KMS-11 (cell line): ENCODE measurements around the gene ZNF786.

ENCODE experiments used
- H2AFZ ChIP-seq: fragments of 200-600 bp; sonication (generic); 2 replicates; pipeline ENCODE4 v1.6.1; 2016; ENCODE audit warnings: antibody characterized with exemption, mixed run types, low read depth
- H3K27ac ChIP-seq: fragments of 200-600 bp; sonication (generic); 2 replicates; pipeline ENCODE4 v1.6.1; 2016; ENCODE audit warnings: mild to moderate bottlenecking, mixed run types
- H3K27me3 ChIP-seq: fragments of 200-600 bp; sonication (generic); 2 replicates; pipeline ENCODE4 v1.6.1; 2017; ENCODE audit warnings: mild to moderate bottlenecking, low read depth, mixed run types, moderate library complexity; ENCODE audit not compliant: insufficient read depth
- H3K36me3 ChIP-seq: fragments of 200-600 bp; sonication (generic); 2 replicates; pipeline ENCODE4 v1.6.1; 2017; ENCODE audit warnings: mild to moderate bottlenecking, mixed run types; ENCODE audit not compliant: insufficient read depth
- H3K4me1 ChIP-seq: fragments of 200-600 bp; sonication (generic); 2 replicates; pipeline ENCODE4 v1.6.1; 2016; ENCODE audit warnings: mild to moderate bottlenecking, low read depth, mixed run types; ENCODE audit not compliant: poor library complexity, severe bottlenecking
- H3K4me2 ChIP-seq: fragments of 200-600 bp; sonication (generic); 2 replicates; pipeline ENCODE4 v1.7.0; 2016; ENCODE audit warnings: mild to moderate bottlenecking, mixed run types
- H3K4me3 ChIP-seq: fragments of 200-600 bp; sonication (generic); IDR thresholded peaks from 2 replicates; pipeline ENCODE4 v1.6.1; 2017; ENCODE audit warnings: low read depth, low read length, mixed read lengths; ENCODE audit not compliant: insufficient read depth
- H3K79me2 ChIP-seq: fragments of 200-600 bp; sonication (generic); 2 replicates; pipeline ENCODE4 v1.6.1; 2016; ENCODE audit warnings: low read depth, mixed run types; ENCODE audit not compliant: insufficient read depth
- H3K9ac ChIP-seq: fragments of 200-600 bp; sonication (generic); 2 replicates; pipeline ENCODE4 v1.6.1; 2016; ENCODE audit warnings: mild to moderate bottlenecking, mixed run types
- H4K20me1 ChIP-seq: fragments of 200-600 bp; sonication (generic); 2 replicates; pipeline ENCODE4 v1.6.1; 2016; ENCODE audit warnings: mild to moderate bottlenecking, mixed run types; ENCODE audit not compliant: insufficient read depth
- TF ChIP-seq, protein P1 (sequence below): fragments of 200-600 bp; sonication (generic); conservative IDR thresholded peaks from 2 replicates; pipeline ENCODE4 v1.6.1; 2017; ENCODE audit warnings: low read depth, mild to moderate bottlenecking, antibody characterized with exemption, low read length, moderate library complexity, mixed read lengths

Gene ZNF786

DNA sequence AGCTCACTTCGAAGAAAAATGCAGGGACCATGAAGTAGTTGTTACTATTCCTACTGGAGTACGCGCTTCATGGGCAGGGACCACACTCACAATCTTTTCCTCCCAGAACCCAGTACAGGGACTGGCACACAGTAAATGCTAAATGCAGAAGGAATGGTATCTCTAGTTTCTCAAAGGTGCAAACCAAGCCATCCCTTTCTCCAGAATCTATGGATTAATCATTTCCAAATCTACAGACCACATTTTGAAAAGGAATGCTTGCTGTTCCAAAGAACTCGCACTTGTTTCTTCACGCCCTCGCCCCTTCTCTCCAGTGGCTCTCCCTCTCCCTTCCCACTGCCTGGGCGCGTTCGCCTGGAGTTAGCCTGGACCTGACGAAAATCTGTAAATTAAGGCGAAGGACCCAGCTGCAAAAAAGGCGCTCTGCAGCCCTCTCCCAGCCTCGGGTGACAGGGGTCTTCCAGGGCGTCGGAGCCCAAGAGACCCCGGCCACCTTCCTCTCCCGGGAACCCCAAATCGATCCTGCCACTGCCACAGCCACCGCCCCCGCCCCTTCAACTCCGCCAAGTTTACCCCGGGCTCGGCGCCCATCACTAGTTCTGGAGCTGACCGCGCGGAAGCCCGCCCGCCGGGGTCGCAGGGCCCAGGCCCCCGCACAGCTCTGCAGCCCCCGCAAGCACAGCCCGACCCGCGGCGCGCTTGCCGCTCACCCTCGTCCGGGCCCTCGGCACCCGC, 62.7 kb downstream of the ZNF786 start:
- peaks cover 53% of the 10 kb centered on the region for H3K79me2 ChIP-seq
- H3K4me1 ChIP-seq, result peaks cover 29% of the 10 kb centered on the region
- H3K4me3 ChIP-seq, result peak overlapping the region; percentile 29
- no peaks in the 10 kb centered on the region for H3K27me3 ChIP-seq
- H3K4me2 ChIP-seq, result peak overlapping the region; percentile 85
- H3K27ac ChIP-seq, result peak overlapping the region; percentile 85
- peak overlapping the region; percentile 95 for H3K9ac ChIP-seq
- H2AFZ ChIP-seq, result peak overlapping the region; percentile 48
- TF ChIP-seq, protein P1, sequence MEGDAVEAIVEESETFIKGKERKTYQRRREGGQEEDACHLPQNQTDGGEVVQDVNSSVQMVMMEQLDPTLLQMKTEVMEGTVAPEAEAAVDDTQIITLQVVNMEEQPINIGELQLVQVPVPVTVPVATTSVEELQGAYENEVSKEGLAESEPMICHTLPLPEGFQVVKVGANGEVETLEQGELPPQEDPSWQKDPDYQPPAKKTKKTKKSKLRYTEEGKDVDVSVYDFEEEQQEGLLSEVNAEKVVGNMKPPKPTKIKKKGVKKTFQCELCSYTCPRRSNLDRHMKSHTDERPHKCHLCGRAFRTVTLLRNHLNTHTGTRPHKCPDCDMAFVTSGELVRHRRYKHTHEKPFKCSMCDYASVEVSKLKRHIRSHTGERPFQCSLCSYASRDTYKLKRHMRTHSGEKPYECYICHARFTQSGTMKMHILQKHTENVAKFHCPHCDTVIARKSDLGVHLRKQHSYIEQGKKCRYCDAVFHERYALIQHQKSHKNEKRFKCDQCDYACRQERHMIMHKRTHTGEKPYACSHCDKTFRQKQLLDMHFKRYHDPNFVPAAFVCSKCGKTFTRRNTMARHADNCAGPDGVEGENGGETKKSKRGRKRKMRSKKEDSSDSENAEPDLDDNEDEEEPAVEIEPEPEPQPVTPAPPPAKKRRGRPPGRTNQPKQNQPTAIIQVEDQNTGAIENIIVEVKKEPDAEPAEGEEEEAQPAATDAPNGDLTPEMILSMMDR, result no peak
- H3K36me3 ChIP-seq, result no peaks in the 10 kb centered on the region
- H4K20me1 ChIP-seq, result peaks cover 4% of the 10 kb centered on the region; the same call in 1 of the 2 replicates

DNA sequence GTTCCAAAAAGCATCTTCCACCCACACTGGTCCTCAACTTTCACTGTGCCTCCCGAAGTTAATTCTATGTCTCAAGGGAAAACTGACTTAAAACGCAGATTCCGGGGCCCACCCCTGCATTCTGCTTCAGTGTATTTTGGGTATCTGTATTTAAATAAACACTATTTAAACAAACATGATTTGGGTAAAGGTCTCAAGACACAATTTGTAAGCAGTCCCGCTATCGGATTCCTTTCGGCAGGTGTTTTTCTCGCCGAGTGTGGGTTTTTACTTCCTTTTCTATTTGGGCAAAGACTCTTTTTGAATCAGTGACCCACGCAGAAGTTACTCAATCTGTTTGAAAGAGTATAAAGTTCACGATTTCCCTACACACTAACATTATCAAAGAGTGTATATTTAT, 63.5 kb downstream of the ZNF786 start:
- Histone ChIP-seq H3K27ac (peak overlapping the region; percentile 85), H3K4me3 (peak overlapping the region; percentile 17), H3K4me2 (peak overlapping the region; percentile 85), H3K79me2 (peaks cover 59% of the 10 kb centered on the region), H3K27me3 (no peaks in the 10 kb centered on the region), H3K9ac (peak overlapping the region; percentile 95), H4K20me1 (peaks cover 4% of the 10 kb centered on the region; the same call in 1 of the 2 replicates), H3K36me3 (no peaks in the 10 kb centered on the region), H2AFZ (no peak overlapping the region), H3K4me1 (peaks cover 29% of the 10 kb centered on the region)
- TF ChIP-seq, protein P1, result no peak

DNA sequence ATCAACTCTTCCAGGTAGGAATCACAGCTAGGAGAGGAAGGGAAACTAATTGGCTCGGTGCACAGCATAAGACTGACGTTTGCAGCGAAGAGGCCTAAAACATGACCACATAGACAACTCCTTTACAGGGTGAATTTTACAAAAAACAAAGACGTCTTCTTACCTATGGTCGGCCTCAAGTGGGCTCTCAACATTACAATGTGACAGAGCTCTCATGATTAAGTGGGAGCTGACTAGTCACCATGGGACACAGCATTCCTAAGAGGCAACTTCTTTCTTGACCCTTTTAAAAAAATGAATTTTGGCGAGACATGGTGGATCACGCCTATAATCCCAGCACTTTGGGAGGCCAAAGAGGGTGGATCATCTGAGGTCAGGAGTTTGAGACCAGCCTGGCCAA, 66.9 kb downstream of the ZNF786 start:
- TF ChIP-seq, protein P1, result no peak
- no peak overlapping the region for H3K4me2 ChIP-seq
- H3K4me3 ChIP-seq, result no peak overlapping the region
- H3K79me2 ChIP-seq, result peaks cover 75% of the 10 kb centered on the region
- H2AFZ ChIP-seq, result no peak overlapping the region
- H4K20me1 ChIP-seq, result peaks cover 4% of the 10 kb centered on the region; the same call in 1 of the 2 replicates
- peaks cover 21% of the 10 kb centered on the region; the same call in 1 of the 2 replicates for H3K36me3 ChIP-seq
- peaks cover 28% of the 10 kb centered on the region for H3K4me1 ChIP-seq
- H3K27ac ChIP-seq, result no peak overlapping the region
- H3K9ac ChIP-seq, result no peak overlapping the region
- H3K27me3 ChIP-seq, result no peaks in the 10 kb centered on the region

DNA sequence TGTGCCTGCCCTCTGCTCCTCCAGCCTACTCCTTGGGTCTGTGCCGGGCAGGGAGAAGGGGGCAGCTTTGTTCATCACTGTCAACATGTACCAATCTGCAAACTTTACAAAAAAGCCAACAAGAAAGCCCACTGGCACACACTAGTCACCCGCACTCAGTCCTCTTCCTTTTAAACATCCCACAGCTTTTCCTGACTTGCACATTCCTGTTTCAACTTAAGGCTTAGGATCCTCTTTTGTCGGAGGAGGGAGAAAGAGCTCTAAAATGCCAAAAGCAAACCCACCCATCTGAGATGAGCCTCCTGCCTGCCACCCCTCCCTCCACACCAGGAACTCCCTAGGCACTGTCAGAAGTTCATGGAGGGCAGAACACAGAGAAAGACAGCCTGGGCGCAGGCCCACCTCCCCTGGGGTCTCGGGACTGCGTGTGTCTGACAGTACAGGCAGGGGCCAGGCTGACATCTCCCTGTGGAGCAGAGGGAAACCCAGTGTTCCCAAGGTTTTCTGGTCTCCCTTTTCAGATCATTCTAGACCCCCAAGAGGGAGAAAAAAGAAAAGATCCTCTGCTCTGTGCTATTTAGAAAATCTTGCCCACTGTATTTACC, 67.7 kb downstream of the ZNF786 start:
- Histone ChIP-seq H3K4me3 (no peak overlapping the region), H3K36me3 (peaks cover 23% of the 10 kb centered on the region; the same call in 1 of the 2 replicates), H2AFZ (no peak overlapping the region), H3K27ac (no peak overlapping the region), H3K27me3 (no peaks in the 10 kb centered on the region), H3K9ac (no peak overlapping the region), H4K20me1 (peaks cover 4% of the 10 kb centered on the region; the same call in 1 of the 2 replicates), H3K79me2 (peaks cover 72% of the 10 kb centered on the region), H3K4me1 (peaks cover 33% of the 10 kb centered on the region), H3K4me2 (no peak overlapping the region)
- TF ChIP-seq, protein P1, result no peak
